Measurements from ENCODE around the gene OGFRL1. TPM values are rescaled to one million over a fixed set of nuclear protein-coding genes. Genes with fewer than 3 reads are reported as not detected.
A peak's percentile ranks its signal among the peaks of the same experiment; 100 is the strongest.

Gene OGFRL1
- total RNA-seq, 1 donor from 2014 or later, result 20.7 TPM

GRCh38 chr6:71287038-71287437 is 1.6 kb upstream of the OGFRL1 start:
- DNase-seq, result peak; percentile 19

- DNase-seq, result no peak
These were observed 734 bp upstream of the OGFRL1 start for GRCh38 chr6:71287926-71288227.

GRCh38 chr6:71289039-71289801 is 609 bp downstream of the OGFRL1 start:
- DNase-seq, result no peak

- DNase-seq, result no peak
These were observed 1.2 kb downstream of the OGFRL1 start for GRCh38 chr6:71289802-71290175.

GRCh38 chr6:71290611-71291010 is 2.0 kb downstream of the OGFRL1 start:
- DNase-seq, result no peak

- no peak for DNase-seq
These were observed 3.4 kb downstream of the OGFRL1 start for GRCh38 chr6:71292001-71292400.

GRCh38 chr6:71294121-71294523 is 5.5 kb downstream of the OGFRL1 start:
- no peak for DNase-seq

GRCh38 chr6:71298459-71298858 is 9.8 kb downstream of the OGFRL1 start:
- DNase-seq, result no peak

GRCh38 chr6:71299541-71300470 is 11.2 kb downstream of the OGFRL1 start:
- no peak for DNase-seq

- no peak for DNase-seq
These were observed 12.1 kb downstream of the OGFRL1 start for GRCh38 chr6:71300561-71301168.

- DNase-seq, result no peak
These were observed 12.9 kb downstream of the OGFRL1 start for GRCh38 chr6:71301546-71301945.

GRCh38 chr6:71309656-71310055 is 21.0 kb downstream of the OGFRL1 start:
- no peak for DNase-seq

- DNase-seq, result no peak
These were observed 21.6 kb downstream of the OGFRL1 start for GRCh38 chr6:71310261-71310660.

GRCh38 chr6:71312089-71312488 is 23.5 kb downstream of the OGFRL1 start:
- no peak for DNase-seq

GRCh38 chr6:71317441-71317840 is 28.8 kb downstream of the OGFRL1 start:
- no peak for DNase-seq

- no peak for DNase-seq
These were observed 31.4 kb downstream of the OGFRL1 start for GRCh38 chr6:71320041-71320440.

- DNase-seq, result no peak
These were observed 32.7 kb downstream of the OGFRL1 start for GRCh38 chr6:71321314-71321713.

- no peak for DNase-seq
These were observed 35.7 kb downstream of the OGFRL1 start for GRCh38 chr6:71324194-71324785.

- no peak for DNase-seq
These were observed 38.0 kb downstream of the OGFRL1 start for GRCh38 chr6:71326611-71327010.

- no peak for DNase-seq
These were observed 41.9 kb downstream of the OGFRL1 start for GRCh38 chr6:71330501-71330900.

- no peak for DNase-seq
These were observed 43.4 kb downstream of the OGFRL1 start for GRCh38 chr6:71332012-71332411.

GRCh38 chr6:71333050-71333449 is 44.4 kb downstream of the OGFRL1 start:
- no peak for DNase-seq

- DNase-seq, result no peak
These were observed 45.1 kb downstream of the OGFRL1 start for GRCh38 chr6:71333697-71334096.
